HepG2 (cell line): ENCODE results near the gene UTS2R. TPM values are rescaled to one million over a fixed set of nuclear protein-coding genes. Genes with fewer than 3 reads are reported as not detected.
A peak's percentile ranks its signal among the peaks of the same experiment; 100 is the strongest.

Source experiments
- CC2D1A ChIP-seq: sonication (generic); formaldehyde crosslinking; IDR thresholded peaks from 2 replicates; pipeline ENCODE4 v1.8.1; 2023; ENCODE audit warnings: mild to moderate bottlenecking, missing genetic modification reagents
- HMG20B ChIP-seq: conservative IDR thresholded peaks from 2 replicates; pipeline ENCODE4 v1.6.1; 2016; ENCODE audit warnings: missing genetic modification reagents, missing compliant biosample characterization
- KDM4B ChIP-seq: sonication (generic); formaldehyde crosslinking; IDR thresholded peaks from 2 replicates; pipeline ENCODE4 v1.4.0; 2020; ENCODE audit warnings: missing genetic modification reagents
- MXD4 ChIP-seq: IDR thresholded peaks from 2 replicates; pipeline ENCODE4 v1.6.1; 2016; ENCODE audit warnings: mild to moderate bottlenecking, missing biosample characterization, missing genetic modification reagents
- NR3C1 ChIP-seq: sonication (generic); formaldehyde crosslinking; IDR thresholded peaks from 2 replicates; pipeline ENCODE4 v1.4.0; 2020; ENCODE audit warnings: missing genetic modification reagents
- PPARG ChIP-seq: conservative IDR thresholded peaks from 2 replicates; pipeline ENCODE4 v1.6.1; 2016; ENCODE audit warnings: missing biosample characterization, missing genetic modification reagents
- RBAK ChIP-seq: sonication (generic); formaldehyde crosslinking; IDR thresholded peaks from 2 replicates; pipeline ENCODE4 v1.5.1; 2020; ENCODE audit warnings: mild to moderate bottlenecking, missing genetic modification reagents
- SNAI1 ChIP-seq: sonication (generic); formaldehyde crosslinking; IDR thresholded peaks from 2 replicates; pipeline ENCODE4 v1.5.0; 2020; ENCODE audit warnings: mild to moderate bottlenecking, missing genetic modification reagents, borderline replicate concordance
- TCF12 ChIP-seq, 2 experiments: fragments of 450-650 bp in 1 of 2; sonication (generic) in 1 of 2; formaldehyde crosslinking in 1 of 2; IDR thresholded peaks; 2 replicates each; pipeline versions ENCODE4 v1.6.1 to v1.8.0; 2017 to 2022; ENCODE audit warnings: antibody characterized with exemption in 1 of 2, mild to moderate bottlenecking in 1 of 2, missing genetic modification reagents in 1 of 2, moderate library complexity in 1 of 2
- ZNF430 ChIP-seq: sonication (generic); formaldehyde crosslinking; IDR thresholded peaks from 2 replicates; pipeline ENCODE4 v1.9.0; 2021; ENCODE audit warnings: mild to moderate bottlenecking, missing genetic modification reagents
- ZNF543 ChIP-seq: sonication (generic); formaldehyde crosslinking; IDR thresholded peaks from 2 replicates; pipeline ENCODE4 v1.4.0; 2020; ENCODE audit warnings: mild to moderate bottlenecking, missing genetic modification reagents
- ZNF7 ChIP-seq: IDR thresholded peaks from 2 replicates; pipeline ENCODE4 v1.6.1; 2016; ENCODE audit warnings: missing biosample characterization, missing genetic modification reagents
- polyA plus RNA-seq, 8 experiments: library from polyadenylated mRNA; depleted of rRNA in 3 of 8; stranded (reverse) in 7 of 8; unstranded in 1 of 8; fragments of >200 nt; fragmentation: Illumina TruSeq in 4 of 8; extraction: Trizol in 4 of 8; gene quantifications; 2 replicates each; pipeline versions ENCODE4 v1.2.1 to v1.2.3, GENCODE V29; 2011 to 2016; ENCODE audit warnings: low read depth in 4 of 8, missing spikeins in 1 of 8, mixed read lengths in 1 of 8; ENCODE audit not compliant: insufficient read depth in 1 of 8
- total RNA-seq, 5 experiments: library from RNA; depleted of rRNA; stranded (reverse); fragments of >200 nt; fragmentation: Illumina TruSeq; extraction: Trizol; gene quantifications; 2 replicates each; pipeline ENCODE4 v1.2.3, GENCODE V29; 2016; ENCODE audit warnings: low read depth in 1 of 5
- TF ChIP-seq, protein P1 (sequence below): fragments of 450-650 bp; IDR thresholded peaks from 2 replicates; pipeline ENCODE4 v1.6.1; 2017
- TF ChIP-seq, protein P2 (sequence below): sonication (generic); formaldehyde crosslinking; IDR thresholded peaks from 2 replicates; pipeline ENCODE4 v1.5.0; 2020; ENCODE audit warnings: mild to moderate bottlenecking, low read depth, missing genetic modification reagents, borderline replicate concordance
- TF ChIP-seq, protein P3 (sequence below): sonication (generic); formaldehyde crosslinking; IDR thresholded peaks from 2 replicates; pipeline ENCODE4; 2020; ENCODE audit warnings: missing genetic modification reagents, mild to moderate bottlenecking, borderline replicate concordance
- TF ChIP-seq, protein P4 (sequence below): sonication (generic); formaldehyde crosslinking; IDR thresholded peaks from 2 replicates; pipeline ENCODE4 v1.4.0; 2020; ENCODE audit warnings: missing genetic modification reagents
- TF ChIP-seq, protein P5 (sequence below): sonication (generic); formaldehyde crosslinking; IDR thresholded peaks from 2 replicates; pipeline ENCODE4 v1.5.0; 2020; ENCODE audit warnings: mild to moderate bottlenecking, missing genetic modification reagents
- TF ChIP-seq, protein P6 (sequence below): sonication (generic); formaldehyde crosslinking; IDR thresholded peaks from 2 replicates; pipeline ENCODE4 v1.5.0; 2020; ENCODE audit warnings: mild to moderate bottlenecking, missing genetic modification reagents, moderate library complexity

The UTS2R gene
- total and polyA plus RNA-seq, 2 of the 13 experiments (the other 11 are each of a cell fraction or from before 2014, with no cell fraction given): 0.13 to 0.15 TPM

DNA sequence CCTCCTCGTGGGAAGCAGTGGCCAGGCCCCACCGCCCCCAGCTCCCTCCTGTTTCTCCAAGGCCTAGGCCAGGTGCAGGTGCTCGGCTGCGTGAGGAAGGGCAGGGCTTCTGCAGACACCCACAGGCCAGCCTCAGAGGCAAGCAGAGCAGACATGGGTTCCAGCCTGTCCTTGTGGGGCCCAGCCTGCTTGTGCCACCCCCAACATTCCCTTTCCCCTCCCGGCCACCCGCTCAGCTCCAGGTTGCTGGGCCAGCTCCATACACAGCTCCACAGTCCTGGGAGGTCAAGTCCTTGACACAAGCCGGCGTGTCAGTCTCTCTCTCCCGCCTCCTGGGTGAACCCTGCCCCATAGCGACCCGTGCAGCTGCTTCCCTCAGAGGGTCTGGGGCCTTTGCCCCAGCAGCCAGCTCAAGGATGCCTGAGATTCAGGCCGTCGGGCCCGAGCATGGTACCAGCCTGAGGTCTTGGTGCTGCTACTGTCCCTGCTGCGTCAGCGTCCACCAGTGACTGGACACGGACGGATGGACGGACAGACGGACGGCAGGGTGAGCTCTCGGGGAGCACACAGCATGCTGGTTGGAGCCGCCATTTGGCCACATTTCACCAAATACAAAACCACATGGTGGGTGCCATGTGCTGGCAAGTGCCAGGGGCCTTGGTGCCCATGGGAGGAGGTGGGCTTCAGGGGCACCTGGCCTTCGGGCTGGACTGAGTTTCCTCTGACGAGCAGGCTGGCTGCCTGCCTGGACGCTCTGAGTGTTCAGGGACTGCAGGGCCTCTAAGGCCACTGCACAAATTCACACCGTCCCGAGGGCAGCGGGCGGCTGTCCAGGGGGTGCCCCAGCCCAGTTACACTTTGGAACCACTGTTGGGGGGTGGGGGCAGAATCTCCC is 46.0 kb upstream of the UTS2R start (continued):
- TF ChIP-seq, protein P1, sequence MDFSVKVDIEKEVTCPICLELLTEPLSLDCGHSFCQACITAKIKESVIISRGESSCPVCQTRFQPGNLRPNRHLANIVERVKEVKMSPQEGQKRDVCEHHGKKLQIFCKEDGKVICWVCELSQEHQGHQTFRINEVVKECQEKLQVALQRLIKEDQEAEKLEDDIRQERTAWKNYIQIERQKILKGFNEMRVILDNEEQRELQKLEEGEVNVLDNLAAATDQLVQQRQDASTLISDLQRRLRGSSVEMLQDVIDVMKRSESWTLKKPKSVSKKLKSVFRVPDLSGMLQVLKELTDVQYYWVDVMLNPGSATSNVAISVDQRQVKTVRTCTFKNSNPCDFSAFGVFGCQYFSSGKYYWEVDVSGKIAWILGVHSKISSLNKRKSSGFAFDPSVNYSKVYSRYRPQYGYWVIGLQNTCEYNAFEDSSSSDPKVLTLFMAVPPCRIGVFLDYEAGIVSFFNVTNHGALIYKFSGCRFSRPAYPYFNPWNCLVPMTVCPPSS: no peak
- no peak for TF ChIP-seq KDM4B (CRISPR knock-in tag)
- no peak for TF ChIP-seq TCF12 (IDR thresholded peaks at IDR 0.05)
- peak; percentile 79; the same call in 1 of the 2 replicates for TF ChIP-seq TCF12 (CRISPR knock-in tag; IDR thresholded peaks at IDR 0.05)
- TF ChIP-seq, protein P2, sequence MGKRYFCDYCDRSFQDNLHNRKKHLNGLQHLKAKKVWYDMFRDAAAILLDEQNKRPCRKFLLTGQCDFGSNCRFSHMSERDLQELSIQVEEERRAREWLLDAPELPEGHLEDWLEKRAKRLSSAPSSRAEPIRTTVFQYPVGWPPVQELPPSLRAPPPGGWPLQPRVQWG (CRISPR knock-in tag): no peak
- TF ChIP-seq, protein P3, sequence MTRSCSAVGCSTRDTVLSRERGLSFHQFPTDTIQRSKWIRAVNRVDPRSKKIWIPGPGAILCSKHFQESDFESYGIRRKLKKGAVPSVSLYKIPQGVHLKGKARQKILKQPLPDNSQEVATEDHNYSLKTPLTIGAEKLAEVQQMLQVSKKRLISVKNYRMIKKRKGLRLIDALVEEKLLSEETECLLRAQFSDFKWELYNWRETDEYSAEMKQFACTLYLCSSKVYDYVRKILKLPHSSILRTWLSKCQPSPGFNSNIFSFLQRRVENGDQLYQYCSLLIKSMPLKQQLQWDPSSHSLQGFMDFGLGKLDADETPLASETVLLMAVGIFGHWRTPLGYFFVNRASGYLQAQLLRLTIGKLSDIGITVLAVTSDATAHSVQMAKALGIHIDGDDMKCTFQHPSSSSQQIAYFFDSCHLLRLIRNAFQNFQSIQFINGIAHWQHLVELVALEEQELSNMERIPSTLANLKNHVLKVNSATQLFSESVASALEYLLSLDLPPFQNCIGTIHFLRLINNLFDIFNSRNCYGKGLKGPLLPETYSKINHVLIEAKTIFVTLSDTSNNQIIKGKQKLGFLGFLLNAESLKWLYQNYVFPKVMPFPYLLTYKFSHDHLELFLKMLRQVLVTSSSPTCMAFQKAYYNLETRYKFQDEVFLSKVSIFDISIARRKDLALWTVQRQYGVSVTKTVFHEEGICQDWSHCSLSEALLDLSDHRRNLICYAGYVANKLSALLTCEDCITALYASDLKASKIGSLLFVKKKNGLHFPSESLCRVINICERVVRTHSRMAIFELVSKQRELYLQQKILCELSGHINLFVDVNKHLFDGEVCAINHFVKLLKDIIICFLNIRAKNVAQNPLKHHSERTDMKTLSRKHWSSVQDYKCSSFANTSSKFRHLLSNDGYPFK (CRISPR knock-in tag): peak; percentile 48
- TF ChIP-seq NR3C1: no peak
- TF ChIP-seq, protein P4, sequence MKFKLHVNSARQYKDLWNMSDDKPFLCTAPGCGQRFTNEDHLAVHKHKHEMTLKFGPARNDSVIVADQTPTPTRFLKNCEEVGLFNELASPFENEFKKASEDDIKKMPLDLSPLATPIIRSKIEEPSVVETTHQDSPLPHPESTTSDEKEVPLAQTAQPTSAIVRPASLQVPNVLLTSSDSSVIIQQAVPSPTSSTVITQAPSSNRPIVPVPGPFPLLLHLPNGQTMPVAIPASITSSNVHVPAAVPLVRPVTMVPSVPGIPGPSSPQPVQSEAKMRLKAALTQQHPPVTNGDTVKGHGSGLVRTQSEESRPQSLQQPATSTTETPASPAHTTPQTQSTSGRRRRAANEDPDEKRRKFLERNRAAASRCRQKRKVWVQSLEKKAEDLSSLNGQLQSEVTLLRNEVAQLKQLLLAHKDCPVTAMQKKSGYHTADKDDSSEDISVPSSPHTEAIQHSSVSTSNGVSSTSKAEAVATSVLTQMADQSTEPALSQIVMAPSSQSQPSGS: peak; percentile 74
- TF ChIP-seq ZNF7 (CRISPR knock-in tag): no peak
- TF ChIP-seq PPARG (CRISPR knock-in tag): peak; percentile 85
- no peak for TF ChIP-seq CC2D1A (CRISPR knock-in tag)
- peak; percentile 73; the same call in 1 of the 2 replicates for TF ChIP-seq SNAI1 (CRISPR knock-in tag)
- TF ChIP-seq ZNF543 (CRISPR knock-in tag): peak; percentile 93
- TF ChIP-seq MXD4 (CRISPR knock-in tag): peak; percentile 44; the same call in 1 of the 2 replicates
- no peak for TF ChIP-seq HMG20B (CRISPR knock-in tag)
- no peak for TF ChIP-seq RBAK (CRISPR knock-in tag)
- TF ChIP-seq ZNF430 (CRISPR knock-in tag): peak; percentile 81; the same call in 1 of the 2 replicates
- TF ChIP-seq, protein P5, sequence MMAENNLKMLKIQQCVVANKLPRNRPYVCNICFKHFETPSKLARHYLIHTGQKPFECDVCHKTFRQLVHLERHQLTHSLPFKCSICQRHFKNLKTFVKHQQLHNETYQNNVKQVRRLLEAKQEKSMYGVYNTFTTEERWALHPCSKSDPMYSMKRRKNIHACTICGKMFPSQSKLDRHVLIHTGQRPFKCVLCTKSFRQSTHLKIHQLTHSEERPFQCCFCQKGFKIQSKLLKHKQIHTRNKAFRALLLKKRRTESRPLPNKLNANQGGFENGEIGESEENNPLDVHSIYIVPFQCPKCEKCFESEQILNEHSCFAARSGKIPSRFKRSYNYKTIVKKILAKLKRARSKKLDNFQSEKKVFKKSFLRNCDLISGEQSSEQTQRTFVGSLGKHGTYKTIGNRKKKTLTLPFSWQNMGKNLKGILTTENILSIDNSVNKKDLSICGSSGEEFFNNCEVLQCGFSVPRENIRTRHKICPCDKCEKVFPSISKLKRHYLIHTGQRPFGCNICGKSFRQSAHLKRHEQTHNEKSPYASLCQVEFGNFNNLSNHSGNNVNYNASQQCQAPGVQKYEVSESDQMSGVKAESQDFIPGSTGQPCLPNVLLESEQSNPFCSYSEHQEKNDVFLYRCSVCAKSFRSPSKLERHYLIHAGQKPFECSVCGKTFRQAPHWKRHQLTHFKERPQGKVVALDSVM (CRISPR knock-in tag): peak; percentile 54; the same call in 1 of the 2 replicates
- TF ChIP-seq, protein P6, sequence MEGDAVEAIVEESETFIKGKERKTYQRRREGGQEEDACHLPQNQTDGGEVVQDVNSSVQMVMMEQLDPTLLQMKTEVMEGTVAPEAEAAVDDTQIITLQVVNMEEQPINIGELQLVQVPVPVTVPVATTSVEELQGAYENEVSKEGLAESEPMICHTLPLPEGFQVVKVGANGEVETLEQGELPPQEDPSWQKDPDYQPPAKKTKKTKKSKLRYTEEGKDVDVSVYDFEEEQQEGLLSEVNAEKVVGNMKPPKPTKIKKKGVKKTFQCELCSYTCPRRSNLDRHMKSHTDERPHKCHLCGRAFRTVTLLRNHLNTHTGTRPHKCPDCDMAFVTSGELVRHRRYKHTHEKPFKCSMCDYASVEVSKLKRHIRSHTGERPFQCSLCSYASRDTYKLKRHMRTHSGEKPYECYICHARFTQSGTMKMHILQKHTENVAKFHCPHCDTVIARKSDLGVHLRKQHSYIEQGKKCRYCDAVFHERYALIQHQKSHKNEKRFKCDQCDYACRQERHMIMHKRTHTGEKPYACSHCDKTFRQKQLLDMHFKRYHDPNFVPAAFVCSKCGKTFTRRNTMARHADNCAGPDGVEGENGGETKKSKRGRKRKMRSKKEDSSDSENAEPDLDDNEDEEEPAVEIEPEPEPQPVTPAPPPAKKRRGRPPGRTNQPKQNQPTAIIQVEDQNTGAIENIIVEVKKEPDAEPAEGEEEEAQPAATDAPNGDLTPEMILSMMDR: peak; percentile 51
